Gastroesophageal sphincter (tissue), 3 donors: ENCODE results near the gene FHAD1.

Experiments used
- POLR2A ChIP-seq, 2 donors: fragments of 450-650 bp; IDR thresholded peaks; one replicate each; pipeline ENCODE4 v1.6.1; 2017; ENCODE audit warnings: antibody characterized with exemption in 2 of 2, mild to moderate bottlenecking in 2 of 2, moderate library complexity in 1 of 2
- TF ChIP-seq, protein P1 (sequence below), 4 experiments: fragments of 200-600 bp in 2 of 4; fragments of 450-650 bp in 2 of 4; sonication (generic) in 1 of 4; IDR thresholded peaks; one replicate each; pipeline ENCODE4 v1.5.1; 2017 to 2019; ENCODE audit warnings: antibody characterized with exemption in 4 of 4, mild to moderate bottlenecking in 2 of 4, moderate library complexity in 2 of 4

DNA sequence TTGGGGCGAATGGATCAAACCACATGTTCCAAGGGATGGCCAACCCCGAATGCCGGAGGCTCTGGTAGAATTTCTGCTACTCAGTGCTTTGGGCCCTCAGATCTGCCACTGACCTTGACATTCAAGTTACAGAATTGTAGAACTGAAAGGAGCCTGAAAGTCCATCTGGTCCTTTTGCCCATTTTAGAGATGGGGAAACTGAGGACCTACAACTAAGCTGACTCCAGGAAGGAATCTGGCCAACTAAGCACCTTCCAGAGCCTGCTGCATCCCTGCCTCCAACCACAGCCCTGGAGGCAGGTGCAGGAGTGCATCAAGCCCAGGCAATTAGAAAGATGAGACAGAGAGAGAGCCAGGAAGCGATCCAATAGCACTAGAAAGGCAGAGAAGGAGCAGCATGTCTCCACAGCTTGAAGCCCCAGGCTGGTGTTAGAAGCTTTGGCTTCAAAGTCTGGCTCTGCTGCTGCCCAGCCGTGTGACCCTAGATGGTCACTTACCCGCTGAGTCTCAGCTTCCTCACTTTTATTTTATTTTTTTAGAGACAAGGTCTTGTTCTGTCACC is 189.9 kb downstream of the FHAD1 start:
- TF ChIP-seq, protein P1, sequence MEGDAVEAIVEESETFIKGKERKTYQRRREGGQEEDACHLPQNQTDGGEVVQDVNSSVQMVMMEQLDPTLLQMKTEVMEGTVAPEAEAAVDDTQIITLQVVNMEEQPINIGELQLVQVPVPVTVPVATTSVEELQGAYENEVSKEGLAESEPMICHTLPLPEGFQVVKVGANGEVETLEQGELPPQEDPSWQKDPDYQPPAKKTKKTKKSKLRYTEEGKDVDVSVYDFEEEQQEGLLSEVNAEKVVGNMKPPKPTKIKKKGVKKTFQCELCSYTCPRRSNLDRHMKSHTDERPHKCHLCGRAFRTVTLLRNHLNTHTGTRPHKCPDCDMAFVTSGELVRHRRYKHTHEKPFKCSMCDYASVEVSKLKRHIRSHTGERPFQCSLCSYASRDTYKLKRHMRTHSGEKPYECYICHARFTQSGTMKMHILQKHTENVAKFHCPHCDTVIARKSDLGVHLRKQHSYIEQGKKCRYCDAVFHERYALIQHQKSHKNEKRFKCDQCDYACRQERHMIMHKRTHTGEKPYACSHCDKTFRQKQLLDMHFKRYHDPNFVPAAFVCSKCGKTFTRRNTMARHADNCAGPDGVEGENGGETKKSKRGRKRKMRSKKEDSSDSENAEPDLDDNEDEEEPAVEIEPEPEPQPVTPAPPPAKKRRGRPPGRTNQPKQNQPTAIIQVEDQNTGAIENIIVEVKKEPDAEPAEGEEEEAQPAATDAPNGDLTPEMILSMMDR (IDR thresholded peaks at IDR 0.05): no peak
- TF ChIP-seq POLR2A (IDR thresholded peaks at IDR 0.05): no peak
